ENCODE measurements around the gene PPME1.

- TF ChIP-seq, protein P1, sequence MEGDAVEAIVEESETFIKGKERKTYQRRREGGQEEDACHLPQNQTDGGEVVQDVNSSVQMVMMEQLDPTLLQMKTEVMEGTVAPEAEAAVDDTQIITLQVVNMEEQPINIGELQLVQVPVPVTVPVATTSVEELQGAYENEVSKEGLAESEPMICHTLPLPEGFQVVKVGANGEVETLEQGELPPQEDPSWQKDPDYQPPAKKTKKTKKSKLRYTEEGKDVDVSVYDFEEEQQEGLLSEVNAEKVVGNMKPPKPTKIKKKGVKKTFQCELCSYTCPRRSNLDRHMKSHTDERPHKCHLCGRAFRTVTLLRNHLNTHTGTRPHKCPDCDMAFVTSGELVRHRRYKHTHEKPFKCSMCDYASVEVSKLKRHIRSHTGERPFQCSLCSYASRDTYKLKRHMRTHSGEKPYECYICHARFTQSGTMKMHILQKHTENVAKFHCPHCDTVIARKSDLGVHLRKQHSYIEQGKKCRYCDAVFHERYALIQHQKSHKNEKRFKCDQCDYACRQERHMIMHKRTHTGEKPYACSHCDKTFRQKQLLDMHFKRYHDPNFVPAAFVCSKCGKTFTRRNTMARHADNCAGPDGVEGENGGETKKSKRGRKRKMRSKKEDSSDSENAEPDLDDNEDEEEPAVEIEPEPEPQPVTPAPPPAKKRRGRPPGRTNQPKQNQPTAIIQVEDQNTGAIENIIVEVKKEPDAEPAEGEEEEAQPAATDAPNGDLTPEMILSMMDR (IDR thresholded peaks at IDR 0.05 in 2 of 3, conservative IDR thresholded peaks at IDR 0.05 in 1 of 3; ENCODE audit: borderline replicate concordance in 1 of 3, insufficient read depth in 1 of 3, low read depth in 2 of 3, low read length in 2 of 3): peak; percentile 83 to 97 (median 93)
- TF ChIP-seq EZH2 (IDR thresholded peaks at IDR 0.05): no peak
- no peak for TF ChIP-seq ZNF274 (IDR thresholded peaks at IDR 0.05; ENCODE audit: low read depth, low read length)
- no peak for TF ChIP-seq EZH2phosphoT487 (IDR thresholded peaks at IDR 0.05; ENCODE audit: borderline replicate concordance)
- TF ChIP-seq TCF7L2 (IDR thresholded peaks at IDR 0.05; ENCODE audit: borderline replicate concordance, extremely low read depth, insufficient read depth, insufficient read length): no peak
- TF ChIP-seq YY1 (IDR thresholded peaks at IDR 0.05; ENCODE audit: extremely low read depth, insufficient replicate concordance, low read depth, low read length): no peak
- TF ChIP-seq CEBPB (IDR thresholded peaks at IDR 0.05; ENCODE audit: low read depth): no peak
- TF ChIP-seq, protein P2, sequence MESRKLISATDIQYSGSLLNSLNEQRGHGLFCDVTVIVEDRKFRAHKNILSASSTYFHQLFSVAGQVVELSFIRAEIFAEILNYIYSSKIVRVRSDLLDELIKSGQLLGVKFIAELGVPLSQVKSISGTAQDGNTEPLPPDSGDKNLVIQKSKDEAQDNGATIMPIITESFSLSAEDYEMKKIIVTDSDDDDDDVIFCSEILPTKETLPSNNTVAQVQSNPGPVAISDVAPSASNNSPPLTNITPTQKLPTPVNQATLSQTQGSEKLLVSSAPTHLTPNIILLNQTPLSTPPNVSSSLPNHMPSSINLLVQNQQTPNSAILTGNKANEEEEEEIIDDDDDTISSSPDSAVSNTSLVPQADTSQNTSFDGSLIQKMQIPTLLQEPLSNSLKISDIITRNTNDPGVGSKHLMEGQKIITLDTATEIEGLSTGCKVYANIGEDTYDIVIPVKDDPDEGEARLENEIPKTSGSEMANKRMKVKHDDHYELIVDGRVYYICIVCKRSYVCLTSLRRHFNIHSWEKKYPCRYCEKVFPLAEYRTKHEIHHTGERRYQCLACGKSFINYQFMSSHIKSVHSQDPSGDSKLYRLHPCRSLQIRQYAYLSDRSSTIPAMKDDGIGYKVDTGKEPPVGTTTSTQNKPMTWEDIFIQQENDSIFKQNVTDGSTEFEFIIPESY (IDR thresholded peaks at IDR 0.05; ENCODE audit: extremely low read depth, insufficient replicate concordance, low read length): no peak
- no peak for TF ChIP-seq ATF3 (IDR thresholded peaks at IDR 0.05)
- TF ChIP-seq RAD21 (IDR thresholded peaks at IDR 0.05; ENCODE audit: low read depth): peak; percentile 87
- TF ChIP-seq EGR1 (IDR thresholded peaks at IDR 0.05; ENCODE audit: low read depth): no peak
- no peak for TF ChIP-seq POLR2A (IDR thresholded peaks at IDR 0.05; ENCODE audit: borderline replicate concordance, extremely low read depth, insufficient read depth, insufficient read length)
- no peak for TF ChIP-seq SP1 (IDR thresholded peaks at IDR 0.05; ENCODE audit: low read depth)
These were observed 84.8 kb downstream of the PPME1 start for GRCh38 chr11:74255741-74256375.
